NCI-H187 treated with DMSO at 0.1 percent for 48 hours (cell line): Measurements from ENCODE around the gene WAPL.

ENCODE experiments used
- DNase-seq: peaks from one replicate; lab custom pipeline; 2025; lab: John Stamatoyannopoulos, UW

Gene WAPL

DNA sequence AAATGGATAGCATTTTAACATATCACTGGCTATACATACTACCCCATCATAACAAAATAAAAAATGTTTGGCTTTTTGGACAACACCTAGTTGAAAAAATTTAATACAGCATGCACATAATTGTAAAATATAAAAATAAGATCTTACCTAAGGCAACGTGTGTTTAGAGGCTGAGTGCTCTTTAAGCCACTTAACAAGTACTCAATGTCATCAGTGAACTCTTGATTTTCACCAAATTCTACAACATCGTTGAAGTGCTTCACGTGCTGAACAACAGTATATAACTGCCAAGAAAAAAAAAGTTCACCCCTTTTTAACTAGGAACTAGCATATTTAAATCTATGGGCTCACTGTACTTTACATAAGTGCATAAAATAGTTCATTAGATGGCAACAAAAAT is 49.5 kb downstream of the WAPL start:
- no peak for DNase-seq

DNA sequence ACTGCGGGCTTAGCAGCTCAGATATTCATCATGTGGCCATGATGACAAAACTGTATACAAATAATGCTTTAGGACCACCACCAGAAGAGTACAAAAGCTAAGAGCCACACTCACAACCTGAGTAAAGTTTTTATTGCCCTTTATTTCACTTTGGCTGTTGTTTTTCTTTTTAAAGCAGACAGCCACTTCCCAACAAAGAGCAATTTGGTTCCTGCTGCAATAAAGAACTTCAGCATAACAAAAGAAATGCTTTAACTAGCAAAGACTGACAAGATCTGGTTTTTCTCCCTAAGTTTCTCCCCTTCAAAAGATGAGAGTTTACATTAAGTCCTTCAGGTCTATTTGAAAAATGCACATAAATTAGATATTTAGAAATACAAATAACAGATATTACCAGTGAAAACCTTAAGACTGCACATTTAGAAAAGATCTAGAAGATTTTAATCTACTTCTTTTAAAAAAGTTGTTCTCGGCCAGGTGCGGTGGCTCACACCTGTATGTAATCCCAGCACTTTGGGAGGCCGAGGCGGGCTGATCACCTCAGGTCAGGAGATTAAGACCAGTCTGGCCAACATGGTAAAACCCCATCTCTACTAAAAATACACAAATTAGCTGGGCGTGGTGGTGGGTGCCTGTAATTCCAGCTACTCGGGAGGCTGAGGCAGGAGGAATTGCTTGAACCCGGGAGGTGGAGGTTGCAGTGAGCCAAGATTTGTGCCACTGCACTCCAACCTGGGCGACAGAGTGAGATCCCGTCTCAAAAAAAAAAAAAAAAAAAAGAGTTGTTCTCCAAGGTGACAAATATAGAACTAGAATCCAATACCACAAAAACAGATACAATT is 59.4 kb downstream of the WAPL start:
- no peak for DNase-seq

DNA sequence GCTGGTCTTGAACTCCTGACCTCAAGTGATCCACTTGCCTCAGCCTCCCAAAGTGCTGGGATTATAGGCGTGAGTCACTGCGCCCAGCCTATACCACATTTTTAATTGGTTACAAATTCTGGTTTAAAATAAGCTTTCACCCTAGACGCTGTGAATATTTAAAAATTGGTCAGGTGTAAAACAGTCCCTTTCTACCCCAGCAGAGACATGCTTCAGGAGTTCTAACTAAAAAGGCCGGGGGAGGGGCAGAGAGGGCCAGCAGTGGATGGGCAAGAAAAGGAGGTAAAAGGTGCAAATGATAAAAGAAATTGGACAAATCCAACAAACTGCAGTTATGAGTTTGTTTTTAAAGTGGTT is 70.0 kb downstream of the WAPL start:
- no peak for DNase-seq

DNA sequence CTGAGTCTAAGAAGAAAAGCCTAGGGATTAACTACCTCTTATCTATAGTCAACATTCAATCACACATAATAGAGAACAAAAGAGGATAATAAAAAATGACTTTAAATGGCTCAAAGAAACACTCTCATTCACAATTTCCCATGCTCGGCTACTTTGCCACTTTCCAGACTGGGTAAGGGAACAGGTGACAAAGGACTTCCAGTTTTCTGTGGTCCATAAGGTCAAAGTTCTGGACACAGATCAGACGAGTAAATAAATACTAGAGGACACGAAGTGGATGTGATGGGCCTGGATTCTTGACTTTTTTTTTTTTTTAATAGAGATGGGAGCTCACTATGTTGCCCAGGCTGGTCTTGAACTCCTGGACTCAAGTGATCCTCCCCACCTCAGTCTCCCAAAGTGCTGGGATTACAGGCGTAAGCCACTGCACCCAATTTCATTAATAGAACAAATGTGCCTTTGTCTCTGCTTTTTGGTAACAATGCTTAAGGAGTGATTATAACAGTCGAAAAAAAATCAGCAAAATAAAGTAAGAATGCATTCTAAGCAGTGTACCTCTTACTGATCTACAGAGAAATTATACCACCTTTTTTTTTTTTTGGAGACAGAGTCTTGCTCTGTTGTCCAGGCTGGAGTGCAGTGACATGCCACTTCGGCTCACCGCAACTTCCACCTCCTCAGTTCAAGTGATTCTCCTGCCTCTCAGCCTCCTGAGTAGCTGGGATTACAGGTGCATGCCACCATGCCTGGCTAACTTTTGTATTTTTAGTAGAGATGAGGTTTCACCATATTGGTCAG is 70.6 kb downstream of the WAPL start:
- no peak for DNase-seq

DNA sequence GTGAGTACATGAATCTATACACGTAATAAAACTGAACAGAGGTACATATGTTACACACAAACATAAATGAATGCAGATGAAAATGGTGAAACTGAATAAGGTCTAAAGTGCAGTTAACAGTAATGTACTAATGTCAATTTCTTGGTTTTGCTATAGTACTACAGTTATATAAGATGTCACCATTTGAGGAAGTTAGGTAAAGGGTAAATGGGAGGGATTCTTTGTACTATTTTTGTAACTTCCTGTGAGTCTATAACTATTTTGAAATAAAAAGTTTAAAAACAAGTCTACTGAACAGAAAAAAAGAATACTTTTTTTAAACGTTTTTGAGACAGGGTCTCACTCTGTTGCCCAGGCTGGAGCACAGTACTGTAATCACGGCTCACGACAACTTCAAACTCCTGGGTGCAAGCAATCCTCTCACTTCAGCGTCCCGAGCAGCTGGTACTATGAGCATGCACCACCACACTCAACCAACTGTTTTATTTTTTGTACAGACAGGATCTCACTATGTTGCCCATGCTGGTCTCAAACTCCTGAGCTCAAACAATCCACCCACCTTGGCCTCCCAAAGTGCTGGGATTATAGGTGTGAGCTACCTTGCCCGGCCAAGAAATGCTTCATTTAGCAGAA is 71.5 kb downstream of the WAPL start:
- DNase-seq, result no peak

DNA sequence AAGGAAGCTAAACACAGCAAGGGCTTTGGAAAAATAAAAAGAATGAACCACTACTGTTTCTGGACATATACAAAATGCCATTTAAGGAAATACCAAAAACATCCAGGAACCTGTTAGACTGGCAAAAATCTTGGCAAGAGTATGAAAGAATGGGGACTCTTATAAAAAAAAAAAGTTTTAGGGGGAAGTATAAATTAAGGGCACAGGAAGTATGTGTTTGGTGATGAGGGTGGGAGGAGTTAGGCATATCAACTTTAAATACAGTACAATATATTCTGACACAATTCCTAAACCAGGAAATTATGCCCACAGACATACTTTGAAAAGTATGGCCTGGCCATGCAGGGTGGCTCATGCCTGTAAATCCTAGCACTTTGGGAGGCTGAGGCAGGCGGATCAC is 74.2 kb downstream of the WAPL start:
- no peak for DNase-seq

DNA sequence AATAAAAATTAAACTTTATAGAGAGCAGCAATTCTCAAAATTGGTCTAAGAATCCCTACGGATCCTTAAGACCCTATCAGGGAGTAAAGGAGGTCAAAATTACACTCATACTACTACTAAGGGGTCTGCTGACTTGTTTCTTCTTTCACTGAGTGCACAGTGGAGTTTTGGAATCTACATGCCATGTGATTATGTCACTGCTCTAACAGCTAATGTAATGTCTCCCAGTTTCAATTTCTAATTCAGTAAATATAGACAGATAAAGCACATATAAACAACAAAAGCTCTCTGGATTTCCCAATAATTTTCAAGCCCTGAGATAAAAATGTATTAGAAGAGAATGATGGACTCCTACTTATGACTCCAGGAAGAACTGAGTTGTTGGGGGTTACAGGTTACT is 74.6 kb downstream of the WAPL start:
- no peak for DNase-seq

DNA sequence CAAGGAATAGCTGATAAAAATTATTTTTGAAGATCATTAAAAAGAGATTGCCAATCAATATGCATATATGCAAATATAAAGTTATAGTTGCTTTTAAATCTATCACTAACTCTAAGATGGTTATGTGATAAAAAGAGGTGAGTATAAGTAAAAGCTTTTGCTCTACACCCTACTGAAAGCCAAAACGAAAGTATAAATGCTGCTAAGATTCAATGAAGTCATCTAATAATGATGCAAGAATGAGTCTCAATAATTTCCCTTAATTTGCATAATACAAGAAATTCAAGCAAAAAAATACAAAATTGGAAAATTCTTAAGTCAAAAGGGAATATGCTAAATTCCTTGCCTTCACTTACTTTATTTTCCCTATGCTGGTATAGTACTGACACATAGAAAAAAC is 75.2 kb downstream of the WAPL start:
- no peak for DNase-seq

DNA sequence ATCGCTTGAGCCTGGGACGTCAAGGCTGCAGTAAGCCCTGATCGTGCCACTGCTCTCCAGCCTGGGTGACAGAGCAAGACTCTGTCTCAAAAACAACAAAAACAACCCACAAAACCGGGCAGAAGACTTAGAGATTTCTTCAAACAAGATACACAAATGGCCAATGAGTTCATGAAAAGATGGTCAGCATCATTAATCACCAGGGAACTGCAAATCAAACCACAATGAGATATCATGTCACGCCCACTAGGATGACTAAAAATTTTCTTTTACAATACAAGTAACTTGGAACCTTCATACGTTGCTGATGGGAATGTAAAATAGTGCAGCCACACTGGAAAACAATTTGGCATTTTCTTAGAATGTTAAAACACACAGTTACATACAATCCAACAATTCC is 77.7 kb downstream of the WAPL start:
- DNase-seq, result no peak

DNA sequence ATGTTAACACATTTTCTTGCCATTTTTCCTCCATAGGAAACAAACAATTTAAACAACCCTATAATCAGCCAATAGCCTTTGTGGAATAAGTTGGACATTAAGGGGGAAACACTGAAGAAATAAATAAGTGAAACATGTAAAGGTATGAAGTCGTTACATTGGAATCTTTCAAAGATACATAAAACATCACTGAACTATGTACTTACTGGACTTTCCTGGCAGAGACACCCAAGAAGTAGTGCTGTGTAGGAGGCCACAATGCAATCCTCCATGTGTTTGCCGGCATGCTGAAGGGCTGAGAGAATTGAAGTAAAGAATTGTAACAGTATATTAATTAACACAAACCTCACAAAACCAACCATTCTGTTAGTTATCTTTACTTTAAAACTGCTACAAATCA is 78.5 kb downstream of the WAPL start:
- DNase-seq, result no peak

DNA sequence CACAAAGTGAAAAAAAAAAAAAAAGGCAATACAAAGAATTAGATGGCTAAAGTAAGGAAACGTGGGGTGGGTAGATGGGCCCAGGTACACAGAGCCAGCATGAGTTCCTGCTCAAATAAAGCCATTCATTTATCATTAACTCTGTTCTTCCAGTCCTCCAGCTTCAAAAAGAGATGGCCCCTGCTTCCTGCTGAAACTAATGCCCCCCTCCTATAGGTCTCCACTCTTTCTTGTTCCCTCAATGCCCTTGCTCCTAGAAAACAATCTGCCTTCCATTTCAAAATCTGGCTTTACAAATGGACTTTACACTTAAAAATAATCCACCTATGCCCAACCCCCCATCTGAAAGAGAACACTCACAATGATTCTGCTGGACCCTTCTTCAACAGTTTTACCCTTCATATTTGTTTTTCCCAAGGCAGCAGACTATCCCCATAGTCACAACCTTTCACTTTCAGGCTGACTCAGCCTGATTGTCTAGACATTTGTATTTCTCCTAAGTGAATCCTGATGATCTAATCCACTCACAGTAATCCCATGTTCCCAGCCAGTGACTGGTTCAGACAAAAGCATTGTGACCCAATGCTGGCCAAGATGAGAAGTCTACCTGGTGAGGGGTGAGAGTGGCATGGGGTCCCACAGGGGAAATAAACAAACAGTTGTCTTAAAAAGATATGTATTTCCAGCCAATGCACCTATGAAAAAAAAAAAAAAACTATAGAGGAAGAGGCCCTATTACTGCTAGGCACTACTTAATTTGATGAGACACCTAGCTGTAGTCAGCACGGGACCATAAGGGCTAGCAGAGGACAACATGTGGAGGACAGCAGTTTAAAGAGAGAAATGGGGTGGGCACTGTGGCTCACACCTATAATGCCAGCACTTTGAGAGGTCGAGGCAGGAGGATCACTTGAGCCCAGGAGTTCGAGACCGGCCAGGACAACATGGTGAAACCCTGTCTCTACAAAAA is 80.4 kb downstream of the WAPL start:
- no peak for DNase-seq

DNA sequence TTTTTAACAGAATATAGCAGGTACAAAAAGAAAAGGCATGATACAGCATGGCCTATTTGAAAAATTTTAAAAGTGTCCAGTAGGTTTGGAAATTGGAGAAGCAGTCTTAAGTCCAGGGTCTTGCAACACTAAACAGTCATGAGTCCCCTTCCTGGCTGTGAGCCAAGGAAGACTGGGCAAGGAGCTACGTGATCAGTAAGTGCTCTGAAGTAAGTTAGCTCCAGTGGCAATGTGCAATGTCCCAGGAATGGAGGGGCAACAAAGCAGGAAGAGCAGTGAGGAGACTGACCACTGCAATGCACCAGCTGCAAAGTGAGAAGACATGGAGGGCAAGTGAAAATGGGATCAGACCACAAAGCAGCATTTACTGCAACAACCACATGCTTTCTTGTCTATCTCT is 82.0 kb downstream of the WAPL start:
- DNase-seq, result no peak

DNA sequence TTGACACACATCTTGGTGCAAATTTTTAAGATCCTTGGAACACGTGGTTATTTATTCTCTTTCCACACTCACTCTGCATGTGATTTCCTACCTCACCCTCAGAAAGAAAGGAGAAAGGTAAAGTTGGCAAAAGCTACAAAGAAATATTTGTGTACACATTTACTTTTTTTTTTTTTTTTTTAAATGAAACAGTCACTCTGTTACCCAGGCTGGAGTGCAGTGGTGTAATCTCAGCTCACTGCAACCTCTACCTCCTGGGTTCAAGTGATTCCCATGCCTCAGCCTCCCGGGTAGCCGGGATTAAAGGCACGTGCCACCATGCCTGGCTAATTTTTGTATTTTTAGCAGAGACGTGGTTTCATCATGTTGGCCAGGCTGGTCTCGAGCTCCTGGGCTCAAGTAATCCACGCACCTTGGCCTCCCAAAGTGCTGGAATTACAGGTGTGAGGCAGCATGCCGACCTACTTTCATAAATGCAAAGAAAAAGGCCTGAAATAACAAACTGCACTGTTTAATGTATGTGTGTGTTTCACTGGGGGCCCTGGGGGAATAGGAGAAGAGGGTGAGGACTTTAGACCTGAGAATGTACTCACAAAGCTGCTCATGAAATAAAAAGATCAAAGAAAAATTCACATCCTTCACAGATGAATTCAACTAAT is 83.4 kb downstream of the WAPL start:
- no peak for DNase-seq

DNA sequence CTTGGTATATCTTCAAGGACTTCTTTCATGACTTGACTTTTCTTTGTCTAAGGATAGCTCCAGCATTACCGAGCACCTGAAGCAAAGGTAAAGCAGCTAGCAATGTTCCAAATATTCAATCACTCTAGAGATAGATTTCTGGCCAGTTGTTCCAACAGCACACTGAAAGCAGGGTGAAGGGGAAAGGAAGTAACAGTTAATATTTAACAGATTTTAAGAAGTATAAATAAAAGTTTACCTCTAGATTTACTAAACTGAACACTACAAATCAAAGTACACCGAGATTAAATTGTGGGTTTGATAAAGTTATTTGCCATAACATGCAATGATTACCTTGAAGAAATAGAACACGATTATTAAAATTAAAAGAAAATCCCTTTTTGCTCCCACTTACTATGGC is 84.1 kb downstream of the WAPL start:
- no peak for DNase-seq

DNA sequence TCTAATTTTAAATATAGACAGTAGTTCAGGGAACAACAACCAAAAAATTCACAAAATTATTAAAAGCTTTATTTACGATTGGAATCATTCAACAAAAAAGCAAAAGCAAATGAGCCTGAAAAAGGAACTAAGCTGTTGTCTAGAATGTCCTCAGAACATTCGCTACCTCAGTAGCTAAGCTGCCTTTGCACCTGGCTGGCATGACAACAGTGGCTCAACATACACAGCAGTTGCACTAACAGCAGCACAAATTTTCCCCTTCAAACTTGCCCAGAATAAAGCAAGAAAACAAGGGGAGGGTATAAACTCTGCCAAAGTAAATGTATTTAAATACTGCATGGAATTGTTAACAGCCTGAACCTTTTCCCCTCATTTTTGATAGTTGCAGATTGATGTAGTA is 84.6 kb downstream of the WAPL start:
- DNase-seq, result no peak

DNA sequence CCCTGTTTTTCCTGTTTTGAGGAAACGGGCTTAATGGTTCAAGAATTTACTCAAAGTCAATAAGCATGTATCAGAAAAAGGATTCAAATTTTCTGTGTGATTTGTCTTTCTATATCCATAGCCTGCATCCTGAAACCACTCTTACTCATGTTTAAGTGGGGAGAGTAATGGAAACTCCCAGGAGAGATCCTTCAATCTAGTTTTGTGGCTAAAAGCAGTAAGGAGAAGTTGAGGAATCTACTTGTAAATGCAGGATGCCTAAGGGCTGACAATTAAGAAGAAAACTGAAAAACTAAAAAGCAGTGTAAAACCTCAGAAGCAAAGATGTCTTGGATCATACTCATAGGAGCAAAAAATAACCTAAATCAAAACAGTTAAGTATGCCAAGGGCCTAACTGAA is 86.9 kb downstream of the WAPL start:
- no peak for DNase-seq

DNA sequence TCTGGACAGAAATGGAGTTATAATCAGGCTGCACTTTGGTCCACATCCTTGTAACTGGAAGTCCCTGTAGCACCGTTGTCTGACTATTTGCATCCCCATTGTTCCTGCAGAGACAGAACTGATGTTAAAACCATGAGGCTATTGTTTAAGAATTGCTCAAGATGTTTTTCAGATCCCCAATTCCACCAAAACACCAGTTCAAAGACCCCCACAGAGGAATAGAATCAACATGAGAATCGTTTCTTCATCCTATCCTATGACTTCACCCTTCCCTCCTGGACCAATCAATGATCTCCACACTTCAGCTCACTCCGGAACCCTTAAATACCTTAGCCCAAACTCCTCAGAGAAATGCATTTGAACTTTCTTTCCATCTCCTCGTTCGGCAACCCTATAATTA is 97.9 kb downstream of the WAPL start:
- DNase-seq, result no peak

DNA sequence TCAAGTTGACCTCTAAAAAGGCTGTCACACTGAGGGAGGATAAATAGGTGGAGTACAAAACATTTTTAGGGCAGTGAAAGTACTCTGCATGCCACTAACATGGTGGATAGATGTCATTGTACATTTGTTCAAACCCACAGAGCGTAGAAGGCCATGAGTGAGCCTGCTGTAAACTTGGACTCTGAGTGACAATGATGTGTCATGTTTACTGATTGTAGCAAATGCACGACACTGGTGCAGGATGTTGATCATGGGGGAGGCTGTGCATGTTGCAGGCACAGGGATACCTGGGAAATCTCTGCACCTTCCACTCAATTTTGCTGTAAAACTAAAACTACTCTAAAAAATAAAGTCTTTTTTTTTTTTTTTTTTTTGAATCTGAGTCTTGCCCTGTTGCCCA is 102.5 kb downstream of the WAPL start:
- no peak for DNase-seq

DNA sequence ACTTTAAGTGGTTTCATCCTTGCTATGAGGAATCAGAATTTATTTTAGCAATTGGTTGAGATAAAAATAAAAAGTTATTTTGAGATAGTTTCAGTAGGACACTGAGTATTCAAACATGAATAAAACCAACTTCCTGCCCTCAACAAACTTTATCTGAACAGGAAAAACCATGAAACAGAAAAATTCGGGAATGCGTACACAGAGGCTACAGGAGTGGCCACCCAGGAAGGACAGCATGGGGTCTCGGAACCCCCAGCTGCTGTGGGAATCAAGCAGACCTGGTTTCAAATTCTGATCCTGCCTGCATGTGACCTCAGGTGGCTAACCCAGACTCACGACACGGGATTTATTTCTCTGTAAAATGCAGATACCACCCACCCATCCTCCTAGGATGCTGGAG is 106.0 kb downstream of the WAPL start:
- no peak for DNase-seq

DNA sequence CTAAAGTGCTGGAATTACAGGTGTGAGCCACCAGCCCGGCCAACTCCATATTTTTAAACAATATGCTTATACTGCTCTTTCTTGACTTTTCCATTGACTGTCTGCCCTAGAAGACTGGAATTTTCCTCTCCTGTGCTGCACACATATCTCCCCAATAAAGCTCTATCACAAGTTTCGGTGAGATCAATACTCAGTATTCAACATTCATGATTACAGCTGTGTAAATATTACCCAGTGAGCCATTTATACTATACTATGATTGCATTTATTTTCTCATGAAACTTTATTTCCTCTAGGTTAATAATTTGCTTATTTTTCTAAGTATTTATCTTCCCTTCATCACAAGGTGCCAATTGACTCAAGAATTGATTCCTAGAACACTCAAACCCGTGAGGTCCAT is 106.5 kb downstream of the WAPL start:
- no peak for DNase-seq

DNA sequence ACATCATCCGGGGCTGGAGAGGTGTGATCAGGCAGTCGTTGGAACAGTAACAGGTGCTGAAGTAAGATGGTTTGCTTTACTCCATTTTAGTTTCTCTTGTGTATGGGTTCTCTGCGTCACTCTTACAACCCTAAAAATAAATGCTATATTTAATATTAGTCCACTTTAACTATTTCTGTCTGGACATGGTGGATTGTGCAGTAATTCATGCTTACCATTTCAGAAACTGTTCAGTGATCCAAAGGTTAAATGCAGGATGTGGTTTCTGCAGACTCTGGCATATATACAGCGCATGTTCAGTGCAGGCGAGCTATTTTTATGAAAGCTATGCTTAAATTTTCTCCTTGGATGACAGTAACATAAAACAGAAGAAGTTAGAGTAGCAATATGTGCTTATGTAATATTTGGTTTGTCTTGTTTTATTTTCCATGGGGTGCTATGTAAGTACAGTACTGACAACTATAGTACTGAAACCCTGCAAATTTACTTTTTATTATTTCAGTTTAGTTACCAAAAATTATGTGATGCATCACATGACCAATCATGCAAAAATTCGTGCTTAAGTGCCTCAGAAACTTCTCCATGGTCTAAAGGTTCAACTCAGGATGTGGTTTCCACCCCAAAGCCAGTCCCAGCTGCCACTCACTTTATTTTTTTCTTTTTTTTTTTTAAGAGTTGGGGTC is 108.4 kb downstream of the WAPL start:
- no peak for DNase-seq
